Activated CD4-positive, alpha-beta T cell treated with anti-CD3 and anti-CD28 coated beads, Interleukin-2, amount 10 ng/mL, durations not matched to agents 24 days and 14 days (primary cell): ENCODE results near the gene GPR108. TPM values are rescaled to one million over a fixed set of nuclear protein-coding genes. Genes with fewer than 3 reads are reported as not detected.
A peak's percentile ranks its signal among the peaks of the same experiment; 100 is the strongest.

ENCODE experiments used
- DNase-seq: peaks from one replicate; pipeline ENCODE4 v3.0.0; 2022
- H3K27ac Mint-ChIP-seq: one replicate; pipeline ENCODE4 v1.8.0; 2022; ENCODE audit warnings: mild to moderate bottlenecking, mixed read lengths
- H3K27me3 Mint-ChIP-seq: one replicate; pipeline ENCODE4 v1.8.0; 2022; ENCODE audit warnings: mixed read lengths
- H3K36me3 Mint-ChIP-seq: one replicate; pipeline ENCODE4 v1.8.0; 2022; ENCODE audit warnings: low read depth, mild to moderate bottlenecking, mixed read lengths
- H3K4me1 Mint-ChIP-seq: one replicate; pipeline ENCODE4 v1.8.0; 2021; ENCODE audit warnings: mixed read lengths
- H3K4me3 Mint-ChIP-seq: one replicate; pipeline ENCODE4 v1.8.0; 2022; ENCODE audit warnings: mild to moderate bottlenecking, moderate library complexity, mixed read lengths
- H3K9me3 Mint-ChIP-seq: one replicate; pipeline ENCODE4 v1.8.0; 2021; ENCODE audit warnings: mixed read lengths
- intact Hi-C: fragments of 100-400 bp; cut with micrococcal nuclease; formaldehyde crosslinking; loops from one replicate; pipeline ENCODE4 v1.15.1; 2023
- total RNA-seq: library from RNA; stranded (reverse); gene quantifications from 2 replicates; pipeline ENCODE4 v1.2.3, GENCODE V29; 2022

The GPR108 gene
- total RNA-seq, 1 donor from 2014 or later, result 97.7 TPM

- Mint-ChIP-seq H3K27ac (no peak overlapping the region), H3K36me3 (peaks cover 22% of the 10 kb centered on the region), H3K4me3 (no peak overlapping the region), H3K4me1 (peaks cover 12% of the 10 kb centered on the region), H3K9me3 (no peaks in the 10 kb centered on the region), H3K27me3 (no peaks in the 10 kb centered on the region)
- intact Hi-C loops, result no loop called here
- no peak for DNase-seq
Observed at GRCh38 chr19:6728346-6728745, 9.0 kb downstream of the GPR108 start.

DNA sequence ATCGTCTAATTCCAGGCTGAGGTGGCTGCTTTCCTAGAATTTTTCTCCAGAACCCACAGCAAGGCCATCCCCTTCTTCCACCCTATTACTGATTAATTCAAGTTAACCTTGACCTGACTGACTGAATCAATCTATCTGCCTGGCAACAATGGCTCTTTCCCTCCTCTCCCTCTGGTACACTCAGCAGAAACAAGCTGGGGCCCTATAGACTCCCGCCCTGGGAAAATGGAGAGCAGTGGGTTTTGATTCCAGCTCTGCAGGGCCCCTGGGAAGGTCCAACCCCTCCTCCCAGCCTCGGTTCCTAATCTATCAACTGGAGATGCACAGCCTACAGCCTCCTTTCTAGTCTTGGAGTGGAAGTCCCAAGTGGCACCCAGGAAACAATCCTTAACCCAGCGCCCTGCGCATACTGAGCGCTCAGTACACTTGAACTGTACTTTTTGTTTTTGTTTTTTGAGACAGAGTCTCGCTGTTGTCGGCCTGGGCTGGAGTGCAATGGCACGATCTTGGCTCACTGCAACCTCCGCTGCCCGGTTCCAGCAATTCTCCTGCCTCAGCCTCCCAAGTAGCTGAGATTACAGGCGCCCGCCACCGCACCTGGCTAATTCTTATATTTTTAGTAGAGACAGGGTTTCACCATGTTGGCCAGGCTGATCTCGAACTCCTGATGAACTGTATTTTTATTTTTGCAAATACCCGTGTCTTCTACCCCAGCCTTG, 11.7 kb downstream of the GPR108 start:
- Mint-ChIP-seq H3K27me3 (no peaks in the 10 kb centered on the region), H3K4me3 (no peak overlapping the region), H3K9me3 (no peaks in the 10 kb centered on the region), H3K27ac (no peak overlapping the region), H3K4me1 (peaks cover 24% of the 10 kb centered on the region), H3K36me3 (peaks cover 9% of the 10 kb centered on the region)
- intact Hi-C loops, result no loop called here
- DNase-seq, result no peak

GRCh38 chr19:6724631-6725492, 12.5 kb downstream of the GPR108 start:
- H3K27me3 Mint-ChIP-seq, result no peaks in the 10 kb centered on the region
- no peak for DNase-seq
- intact Hi-C loops, result no loop called here
- H3K4me1 Mint-ChIP-seq, result peaks cover 31% of the 10 kb centered on the region
- H3K27ac Mint-ChIP-seq, result no peak overlapping the region
- no peak overlapping the region for H3K4me3 Mint-ChIP-seq
- H3K36me3 Mint-ChIP-seq, result peaks cover 5% of the 10 kb centered on the region
- no peaks in the 10 kb centered on the region for H3K9me3 Mint-ChIP-seq

DNA sequence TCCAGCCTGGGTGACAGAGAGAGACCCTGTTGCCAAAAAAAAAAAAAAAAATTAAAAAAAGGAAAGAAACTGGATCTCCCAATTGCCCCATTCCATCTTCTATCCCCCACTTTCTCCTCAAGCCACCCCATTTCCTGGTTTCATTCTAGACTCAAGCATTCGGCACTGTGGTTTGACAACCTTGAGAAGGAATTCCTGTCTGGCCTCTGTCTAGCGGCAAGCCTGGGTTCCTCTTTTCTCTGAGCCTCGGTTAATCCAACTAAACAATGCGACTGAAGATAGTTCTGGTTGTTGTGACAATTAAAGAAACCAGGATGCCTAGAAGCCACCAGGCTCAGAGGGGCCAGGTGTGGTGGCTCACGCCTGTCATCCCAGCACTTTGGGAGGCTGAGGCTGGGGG, 13.6 kb downstream of the GPR108 start:
- H3K9me3 Mint-ChIP-seq, result no peaks in the 10 kb centered on the region
- intact Hi-C loops, result no loop called here
- H3K4me3 Mint-ChIP-seq, result no peak overlapping the region
- DNase-seq, result no peak
- H3K4me1 Mint-ChIP-seq, result peaks cover 35% of the 10 kb centered on the region
- no peaks in the 10 kb centered on the region for H3K27me3 Mint-ChIP-seq
- no peak overlapping the region for H3K27ac Mint-ChIP-seq
- H3K36me3 Mint-ChIP-seq, result no peaks in the 10 kb centered on the region

- Mint-ChIP-seq H3K36me3 (no peaks in the 10 kb centered on the region), H3K27ac (no peak overlapping the region), H3K9me3 (no peaks in the 10 kb centered on the region), H3K27me3 (no peaks in the 10 kb centered on the region), H3K4me1 (peaks cover 33% of the 10 kb centered on the region), H3K4me3 (no peak overlapping the region)
- DNase-seq, result no peak
- intact Hi-C loops, result no loop called here
Observed at GRCh38 chr19:6723108-6723618, 14.2 kb downstream of the GPR108 start.

DNA sequence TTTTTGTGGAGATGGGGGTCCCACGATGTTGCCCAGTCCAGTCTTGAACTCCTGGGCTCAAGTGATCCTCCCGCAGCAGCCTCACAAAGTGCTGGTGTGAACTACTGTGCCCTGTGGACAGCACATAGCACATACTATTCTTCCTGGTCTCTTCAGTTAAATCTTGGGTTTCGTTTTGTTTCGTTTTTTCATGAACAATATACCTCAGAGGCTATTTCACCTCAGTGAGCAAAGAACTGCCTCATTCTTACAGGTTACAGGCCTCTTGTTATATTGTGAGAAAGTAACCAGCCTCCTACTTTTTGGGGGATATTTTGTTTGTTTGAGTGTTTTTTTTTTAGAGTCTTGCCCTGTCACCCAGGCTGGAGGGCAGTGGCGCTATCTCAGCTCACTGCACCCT, 15.6 kb downstream of the GPR108 start:
- no peak overlapping the region for H3K27ac Mint-ChIP-seq
- intact Hi-C loops, result no loop called here

GRCh38 chr19:6721138-6721474, 16.3 kb downstream of the GPR108 start:
- Mint-ChIP-seq H3K36me3 (no peaks in the 10 kb centered on the region), H3K9me3 (no peaks in the 10 kb centered on the region), H3K4me3 (no peak overlapping the region), H3K4me1 (peaks cover 36% of the 10 kb centered on the region), H3K27me3 (peaks cover 3% of the 10 kb centered on the region), H3K27ac (no peak overlapping the region)
- intact Hi-C loops, result no loop called here
- DNase-seq, result no peak

More for the DNA sequence above, 15.6 kb downstream of the GPR108 start:
- Mint-ChIP-seq H3K4me3 (no peak overlapping the region), H3K36me3 (no peaks in the 10 kb centered on the region), H3K27me3 (no peaks in the 10 kb centered on the region), H3K9me3 (no peaks in the 10 kb centered on the region), H3K4me1 (peaks cover 36% of the 10 kb centered on the region)
- DNase-seq, result no peak

GRCh38 chr19:6720369-6721137, 16.8 kb downstream of the GPR108 start, which contains the start of gene C3:
TSS of gene C3 (minus strand) at chr19:6720650. CDS start at chr19:6720589, 61 bp downstream.
- intact Hi-C loops, result no loop called here
- DNase-seq, result no peak

DNA sequence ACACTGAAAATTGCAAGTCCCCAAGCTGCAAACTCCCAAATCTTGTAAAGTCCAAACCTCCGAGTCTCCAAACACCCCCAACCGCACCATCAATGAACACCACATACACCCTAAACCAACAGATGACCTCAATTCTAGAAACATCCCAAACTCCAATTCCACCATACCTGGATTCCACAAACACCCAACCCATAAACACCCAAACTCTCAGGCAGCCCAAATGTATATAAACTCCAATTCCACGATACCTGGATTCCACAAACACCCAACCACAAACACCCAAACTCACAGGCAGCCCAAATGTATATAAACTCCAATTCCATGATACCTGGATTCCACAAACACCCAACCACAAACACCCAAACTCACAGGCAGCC, 17.4 kb downstream of the GPR108 start:
- intact Hi-C loops, result loop anchor here (5.0 kb wide), 1 partner anchor 78 kb away; no protein-coding TSS in a partner anchor
- DNase-seq, result no peak
- Mint-ChIP-seq H3K36me3 (no peaks in the 10 kb centered on the region), H3K4me3 (no peak overlapping the region), H3K27ac (peak overlapping the region; percentile 4), H3K4me1 (peaks cover 36% of the 10 kb centered on the region), H3K27me3 (peaks cover 3% of the 10 kb centered on the region), H3K9me3 (no peaks in the 10 kb centered on the region)

More at GRCh38 chr19:6720369-6721137, 16.8 kb downstream of the GPR108 start, which contains the start of gene C3:
- Mint-ChIP-seq H3K27ac (peak within 1 kb of the TSS; percentile 4), H3K4me3 (no peak within 1 kb of the TSS), H3K36me3 (no peaks in the 10 kb centered on the region), H3K4me1 (peaks cover 36% of the 10 kb centered on the region), H3K27me3 (peaks cover 3% of the 10 kb centered on the region), H3K9me3 (no peaks in the 10 kb centered on the region)

DNA sequence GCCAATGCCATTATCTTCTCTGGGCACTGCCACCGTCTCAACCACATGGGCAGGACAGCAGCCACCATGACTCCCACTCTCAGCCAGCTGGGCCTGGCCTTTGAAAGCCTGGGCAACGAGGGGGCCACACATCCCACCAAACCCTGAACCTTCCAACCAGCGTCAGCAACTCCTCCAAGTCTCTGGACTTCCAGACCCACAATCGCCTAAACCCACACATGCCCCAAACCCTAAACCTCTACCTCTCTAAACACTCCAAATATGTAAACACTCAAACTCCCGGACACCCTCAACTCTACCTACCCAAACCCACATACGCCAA, 17.9 kb downstream of the GPR108 start:
- intact Hi-C loops, result loop anchor here (5.0 kb wide), 1 partner anchor 77 kb away; no protein-coding TSS in a partner anchor
- no peak for DNase-seq
- peaks cover 3% of the 10 kb centered on the region for H3K27me3 Mint-ChIP-seq
- peaks cover 36% of the 10 kb centered on the region for H3K4me1 Mint-ChIP-seq
- no peaks in the 10 kb centered on the region for H3K36me3 Mint-ChIP-seq
- H3K9me3 Mint-ChIP-seq, result no peaks in the 10 kb centered on the region
- H3K4me3 Mint-ChIP-seq, result no peak overlapping the region
- no peak overlapping the region for H3K27ac Mint-ChIP-seq

GRCh38 chr19:6718741-6719539, 18.4 kb downstream of the GPR108 start:
- Mint-ChIP-seq H3K27ac (no peak overlapping the region), H3K36me3 (no peaks in the 10 kb centered on the region), H3K4me3 (no peak overlapping the region), H3K27me3 (peaks cover 3% of the 10 kb centered on the region), H3K4me1 (peaks cover 33% of the 10 kb centered on the region), H3K9me3 (no peaks in the 10 kb centered on the region)
- DNase-seq, result peak; percentile 78
- intact Hi-C loops, result loop anchor here (5.0 kb wide), 1 partner anchor 77 kb away; no protein-coding TSS in a partner anchor

GRCh38 chr19:6718111-6718740, 19.2 kb downstream of the GPR108 start:
- no peak for DNase-seq
- Mint-ChIP-seq H3K36me3 (no peaks in the 10 kb centered on the region), H3K4me3 (no peak overlapping the region), H3K27me3 (peaks cover 3% of the 10 kb centered on the region), H3K9me3 (no peaks in the 10 kb centered on the region), H3K27ac (no peak overlapping the region), H3K4me1 (peaks cover 31% of the 10 kb centered on the region)
- intact Hi-C loops, result loop anchor here (5.0 kb wide), 1 partner anchor 76 kb away; no protein-coding TSS in a partner anchor
